GM12873 (cell line): ENCODE data around the gene MRPL14.

Experiments used
- CTCF ChIP-seq: IDR thresholded peaks from 2 replicates; pipeline ENCODE4 v1.5.1; 2012; ENCODE audit warnings: low read depth, mild to moderate bottlenecking, moderate library complexity, low read length, control low read depth; ENCODE audit not compliant: insufficient read depth; ENCODE audit errors: missing control alignments

The MRPL14 gene

GRCh38 chr6:44156494-44157151 lies 29.4 kb upstream of the MRPL14 start:
- no peak for TF ChIP-seq CTCF

GRCh38 chr6:44154067-44154466 lies 26.8 kb upstream of the MRPL14 start:
- TF ChIP-seq CTCF = no peak

- TF ChIP-seq CTCF = no peak
Observed at GRCh38 chr6:44152533-44152932, 25.3 kb upstream of the MRPL14 start.

- TF ChIP-seq CTCF = no peak
Observed at GRCh38 chr6:44152109-44152461, 24.8 kb upstream of the MRPL14 start.

GRCh38 chr6:44151348-44152108 lies 24.3 kb upstream of the MRPL14 start:
- peak; percentile 99 for TF ChIP-seq CTCF

GRCh38 chr6:44150317-44150917 lies 23.2 kb upstream of the MRPL14 start:
- peak; percentile 1 for TF ChIP-seq CTCF

GRCh38 chr6:44149369-44150012 lies 22.2 kb upstream of the MRPL14 start:
- TF ChIP-seq CTCF = no peak
